NK-92 (cell line): ENCODE measurements around the gene CNOT9.

Experiments used
- DNase-seq: peaks from one replicate; lab custom pipeline; 2025; ENCODE audit not compliant: unreplicated experiment; lab: John Stamatoyannopoulos, UW

CNOT9 gene

DNA sequence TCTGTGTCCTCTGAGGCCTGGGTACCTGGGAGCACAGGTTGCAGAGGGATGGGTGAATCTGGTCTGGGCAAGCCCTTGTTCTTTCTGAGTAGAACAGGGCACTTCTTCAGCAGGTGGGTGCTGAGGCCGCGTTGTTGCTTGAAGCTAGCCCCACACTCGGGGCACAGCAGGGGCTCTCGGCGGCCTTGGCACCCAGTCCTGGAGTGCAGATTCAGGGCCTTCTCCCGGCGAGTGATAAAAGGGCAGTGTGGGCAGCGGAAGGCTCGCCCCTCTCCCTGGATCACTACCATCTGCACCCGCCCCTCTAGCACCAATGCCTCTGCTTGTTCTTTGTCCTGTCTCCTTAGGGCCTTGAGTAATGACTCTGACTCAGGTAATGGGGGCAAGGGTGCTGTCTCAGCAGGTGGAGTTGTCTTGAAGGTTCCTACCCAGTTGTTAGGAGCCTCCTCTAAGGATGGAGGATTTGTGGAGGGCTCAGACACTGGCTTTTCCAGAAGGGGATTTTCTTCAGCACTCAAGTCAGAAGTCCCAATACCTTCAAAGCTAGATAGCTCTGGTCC lies 75.2 kb downstream of the CNOT9 start:
- no peak for DNase-seq

DNA sequence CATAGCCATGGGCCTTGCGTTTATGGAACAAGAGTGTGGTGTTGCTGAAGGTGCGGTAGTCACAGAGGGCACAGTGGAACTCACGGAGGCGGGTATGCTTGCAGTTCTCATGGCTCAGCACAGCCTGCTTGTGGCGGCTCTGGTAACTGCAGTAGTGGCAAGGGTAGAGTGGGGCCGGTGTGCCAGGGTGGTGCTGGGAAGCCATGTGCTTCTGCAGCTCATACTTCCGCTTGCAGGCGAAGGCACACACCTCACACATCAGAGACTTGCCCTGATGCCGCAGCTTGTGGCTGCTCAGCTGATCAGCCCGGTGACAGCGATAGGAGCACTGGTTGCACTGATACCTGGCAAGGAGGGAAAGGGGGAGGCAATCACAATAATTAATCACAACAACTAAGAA lies 76.1 kb downstream of the CNOT9 start:
- no peak for DNase-seq

DNA sequence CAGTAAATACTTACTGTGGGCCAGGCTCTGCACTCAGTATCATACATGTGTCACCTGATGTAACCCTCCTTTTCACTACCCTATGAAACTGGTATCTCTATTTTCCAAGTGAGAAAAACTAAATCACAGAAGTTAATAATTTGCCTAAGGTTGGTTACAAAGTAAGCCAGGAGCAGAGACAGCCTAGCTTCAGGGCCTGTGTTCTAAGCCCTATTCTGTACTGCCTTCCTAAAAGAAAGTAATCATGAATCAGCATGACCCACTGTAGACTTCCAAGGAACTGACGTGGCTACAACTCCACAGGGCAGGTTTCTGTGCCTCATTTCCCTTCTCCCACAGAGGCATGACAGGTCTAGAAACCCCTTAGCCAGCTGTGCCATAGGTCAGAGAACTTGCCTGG lies 76.5 kb downstream of the CNOT9 start:
- DNase-seq: no peak
